22Rv1 (cell line): ENCODE data around the gene KCNQ1.

Experiments used
- ZFX ChIP-seq: fragments of 450-650 bp; IDR thresholded peaks from 2 replicates; pipeline ENCODE4 v1.6.1; 2017; ENCODE audit warnings: antibody characterized with exemption, borderline replicate concordance
- TF ChIP-seq, protein P1 (sequence below): fragments of 450-650 bp; IDR thresholded peaks from 2 replicates; pipeline ENCODE4 v1.5.1; 2017; ENCODE audit warnings: mild to moderate bottlenecking

DNA sequence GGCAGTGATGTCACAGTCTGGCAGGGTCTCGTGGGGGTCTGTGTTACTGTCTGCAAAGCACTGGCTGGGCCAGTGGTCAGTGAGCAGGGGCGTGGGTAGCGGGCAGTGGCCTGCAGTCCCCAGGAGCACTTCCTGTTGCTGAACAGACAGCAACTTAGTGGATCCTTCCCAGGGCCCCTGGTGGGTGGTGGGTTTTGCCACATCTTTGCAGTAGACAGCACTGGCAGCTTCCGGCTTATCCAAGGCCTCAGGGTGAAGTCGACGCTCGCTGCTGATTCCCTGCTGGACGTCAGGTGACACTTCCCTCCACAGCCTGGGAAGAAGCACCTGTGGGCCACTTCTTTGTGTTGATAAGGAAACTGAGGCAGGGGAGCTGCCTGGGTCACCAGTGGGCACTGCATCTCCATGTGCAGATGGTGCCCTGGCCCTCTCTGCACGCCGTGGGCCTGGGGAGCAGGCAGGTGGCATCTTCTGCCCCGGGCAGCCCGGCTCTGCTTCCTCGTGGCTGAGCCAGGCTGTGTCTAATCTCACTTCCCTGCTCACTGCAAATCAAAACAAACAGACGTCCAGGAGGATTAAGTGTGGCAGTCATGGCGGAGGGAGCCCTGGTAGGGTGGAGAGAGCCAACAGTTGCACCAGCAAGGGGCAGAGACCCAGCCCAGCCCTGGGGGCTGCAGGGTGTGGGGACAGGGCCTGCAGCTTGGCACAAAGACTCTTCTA, 79.8 kb downstream of the KCNQ1 start:
- TF ChIP-seq, protein P1, sequence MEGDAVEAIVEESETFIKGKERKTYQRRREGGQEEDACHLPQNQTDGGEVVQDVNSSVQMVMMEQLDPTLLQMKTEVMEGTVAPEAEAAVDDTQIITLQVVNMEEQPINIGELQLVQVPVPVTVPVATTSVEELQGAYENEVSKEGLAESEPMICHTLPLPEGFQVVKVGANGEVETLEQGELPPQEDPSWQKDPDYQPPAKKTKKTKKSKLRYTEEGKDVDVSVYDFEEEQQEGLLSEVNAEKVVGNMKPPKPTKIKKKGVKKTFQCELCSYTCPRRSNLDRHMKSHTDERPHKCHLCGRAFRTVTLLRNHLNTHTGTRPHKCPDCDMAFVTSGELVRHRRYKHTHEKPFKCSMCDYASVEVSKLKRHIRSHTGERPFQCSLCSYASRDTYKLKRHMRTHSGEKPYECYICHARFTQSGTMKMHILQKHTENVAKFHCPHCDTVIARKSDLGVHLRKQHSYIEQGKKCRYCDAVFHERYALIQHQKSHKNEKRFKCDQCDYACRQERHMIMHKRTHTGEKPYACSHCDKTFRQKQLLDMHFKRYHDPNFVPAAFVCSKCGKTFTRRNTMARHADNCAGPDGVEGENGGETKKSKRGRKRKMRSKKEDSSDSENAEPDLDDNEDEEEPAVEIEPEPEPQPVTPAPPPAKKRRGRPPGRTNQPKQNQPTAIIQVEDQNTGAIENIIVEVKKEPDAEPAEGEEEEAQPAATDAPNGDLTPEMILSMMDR: no peak
- TF ChIP-seq ZFX: no peak
